HEK293T (cell line): ENCODE results near the gene KLHDC7B.

Source experiments
- CTCF ChIA-PET: fragments of 350-600 bp; formaldehyde crosslinking; extraction: SDS; loops from one replicate; lab custom pipeline; 2021; ENCODE audit warnings: antibody characterized with exemption, inconsistent platforms; lab: Yijun Ruan, JAX
- POLR2A ChIA-PET: fragments of 350-600 bp; formaldehyde crosslinking; extraction: SDS; loops from one replicate; lab custom pipeline; 2020; ENCODE audit warnings: antibody characterized with exemption, inconsistent platforms; lab: Yijun Ruan, JAX
- DNase-seq: peaks from one replicate; pipeline ENCODE4 v3.0.0; 2012; ENCODE audit warnings: mixed read lengths; ENCODE audit errors: extremely low spot score
- ARNT ChIP-seq: fragments of 450-650 bp; IDR thresholded peaks from 2 replicates; pipeline ENCODE4 v1.6.1; 2017; ENCODE audit warnings: mild to moderate bottlenecking
- BHLHE40 ChIP-seq: fragments of 450-650 bp; IDR thresholded peaks from 2 replicates; pipeline ENCODE4 v1.6.1; 2016; ENCODE audit warnings: mild to moderate bottlenecking, moderate library complexity, borderline replicate concordance
- CTBP1 ChIP-seq: fragments of 450-650 bp; IDR thresholded peaks from 2 replicates; pipeline ENCODE4 v1.6.1; 2016; ENCODE audit warnings: borderline replicate concordance
- ELF4 ChIP-seq: fragments of 450-650 bp; IDR thresholded peaks from 2 replicates; pipeline ENCODE4 v1.6.1; 2017; ENCODE audit warnings: antibody characterized with exemption
- FOXA1 ChIP-seq: fragments of 450-650 bp; IDR thresholded peaks from 2 replicates; pipeline ENCODE4 v1.6.1; 2016; ENCODE audit warnings: mild to moderate bottlenecking
- FOXK2 ChIP-seq: fragments of 450-650 bp; IDR thresholded peaks from 2 replicates; pipeline ENCODE4 v1.6.1; 2016; ENCODE audit warnings: mild to moderate bottlenecking
- FOXM1 ChIP-seq: fragments of 450-650 bp; IDR thresholded peaks from 2 replicates; pipeline ENCODE4 v1.6.1; 2017; ENCODE audit warnings: mild to moderate bottlenecking, borderline replicate concordance
- HDGF ChIP-seq: fragments of 450-650 bp; IDR thresholded peaks from 2 replicates; pipeline ENCODE4 v1.6.1; 2017; ENCODE audit warnings: antibody characterized with exemption, borderline replicate concordance
- L3MBTL2 ChIP-seq: fragments of 450-650 bp; conservative IDR thresholded peaks from 2 replicates; pipeline ENCODE4 v1.6.1; 2016; ENCODE audit warnings: mild to moderate bottlenecking
- LEF1 ChIP-seq: fragments of 450-650 bp; IDR thresholded peaks from 2 replicates; pipeline ENCODE4 v1.6.1; 2017; ENCODE audit warnings: mild to moderate bottlenecking, borderline replicate concordance
- NFRKB ChIP-seq: fragments of 450-650 bp; IDR thresholded peaks from 2 replicates; pipeline ENCODE4 v1.6.1; 2016; ENCODE audit warnings: mild to moderate bottlenecking, moderate library complexity
- PKNOX1 ChIP-seq: fragments of 450-650 bp; IDR thresholded peaks from 2 replicates; pipeline ENCODE4 v1.6.1; 2016
- SP1 ChIP-seq: fragments of 450-650 bp; IDR thresholded peaks from 2 replicates; pipeline ENCODE4 v1.6.1; 2017
- SUZ12 ChIP-seq: fragments of 450-650 bp; IDR thresholded peaks from 2 replicates; pipeline ENCODE4 v1.6.1; 2016; ENCODE audit warnings: mild to moderate bottlenecking
- TARDBP ChIP-seq: fragments of 450-650 bp; IDR thresholded peaks from 2 replicates; pipeline ENCODE4 v1.6.1; 2016
- ZNF384 ChIP-seq: fragments of 450-650 bp; IDR thresholded peaks from 2 replicates; pipeline ENCODE4 v1.6.1; 2016

Gene KLHDC7B

GRCh38 chr22:50567721-50568252 lies 22.1 kb downstream of the KLHDC7B start:
- TF ChIP-seq BHLHE40 (no peak), ZNF384 (no peak), NFRKB (no peak), ARNT (no peak), ELF4 (no peak), PKNOX1 (no peak), FOXA1 (no peak), TARDBP (no peak), FOXM1 (no peak)
- ChIA-PET CTCF (no interaction called here), POLR2A (interaction anchor here (1.4 kb wide), 1 partner anchor 15 kb away, joined by 4 read pairs; the partner anchor contains the start of gene CHKB)
- DNase-seq: no peak

GRCh38 chr22:50568626-50569025 lies 22.9 kb downstream of the KLHDC7B start:
- DNase-seq: no peak
- ChIA-PET CTCF (no interaction called here), POLR2A (interaction anchor here (1.0 to 1.4 kb wide), 3 partner anchors 10 to 43 kb away, joined by 3 to 5 read pairs (median 4); partner anchors contain the start of genes CHKB and SCO2)
- no peak for TF ChIP-seq FOXM1
- TF ChIP-seq ARNT: no peak
- no peak for TF ChIP-seq LEF1
- TF ChIP-seq SUZ12: no peak
- TF ChIP-seq TARDBP: no peak
- no peak for TF ChIP-seq FOXK2
- no peak for TF ChIP-seq CTBP1
- no peak for TF ChIP-seq FOXA1
- TF ChIP-seq SP1: no peak
- TF ChIP-seq PKNOX1: no peak
- no peak for TF ChIP-seq BHLHE40
- no peak for TF ChIP-seq ELF4
- TF ChIP-seq HDGF: no peak
- no peak for TF ChIP-seq L3MBTL2
- TF ChIP-seq ZNF384: no peak

DNA sequence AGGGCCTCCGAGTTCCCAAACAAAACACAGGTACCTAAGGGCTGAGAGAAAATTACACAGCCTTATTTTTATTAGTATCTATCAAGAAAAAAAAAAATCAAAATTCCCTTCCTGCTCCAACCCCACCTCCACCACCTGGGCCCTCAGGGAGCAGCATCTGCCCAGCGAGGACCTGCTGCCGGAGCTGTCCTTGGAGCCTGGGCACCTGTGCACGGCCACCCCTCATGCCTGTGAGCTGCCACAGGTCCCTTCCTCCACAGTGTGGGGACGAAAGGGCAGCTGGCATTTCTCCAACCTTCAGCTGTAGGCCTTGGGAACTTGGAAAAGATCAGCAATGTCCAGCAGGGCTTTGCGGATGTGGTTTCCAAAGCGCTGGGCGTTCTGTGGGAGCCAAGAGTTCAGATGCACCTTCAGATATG lies 23.4 kb downstream of the KLHDC7B start:
- ChIA-PET CTCF (no interaction called here), POLR2A (interaction anchor here (1.0 to 1.4 kb wide), 4 partner anchors 10 to 43 kb away, joined by 3 to 5 read pairs (median 4); partner anchors contain the start of genes CHKB and SCO2)
- TF ChIP-seq HDGF: no peak
- no peak for TF ChIP-seq ZNF384
- TF ChIP-seq BHLHE40: no peak
- TF ChIP-seq FOXK2: no peak
- TF ChIP-seq PKNOX1: no peak
- no peak for TF ChIP-seq NFRKB
- no peak for TF ChIP-seq SUZ12
- TF ChIP-seq CTBP1: no peak
- no peak for TF ChIP-seq L3MBTL2
- TF ChIP-seq FOXM1: no peak
- no peak for TF ChIP-seq ARNT
- TF ChIP-seq TARDBP: no peak
- no peak for TF ChIP-seq LEF1
- DNase-seq: no peak

- CTCF ChIA-PET: no interaction called here
- no peak for DNase-seq
- POLR2A ChIA-PET: interaction anchor here (1.2 to 1.5 kb wide), 2 partner anchors 12 to 44 kb away, joined by 5 read pairs; partner anchors contain the start of genes CHKB and SCO2
- TF ChIP-seq FOXM1 (no peak), CTBP1 (no peak), ARNT (no peak), LEF1 (no peak), SUZ12 (no peak), BHLHE40 (no peak), FOXA1 (no peak), NFRKB (no peak), FOXK2 (no peak), TARDBP (no peak)
These were observed 24.3 kb downstream of the KLHDC7B start for GRCh38 chr22:50569896-50570535.

DNA sequence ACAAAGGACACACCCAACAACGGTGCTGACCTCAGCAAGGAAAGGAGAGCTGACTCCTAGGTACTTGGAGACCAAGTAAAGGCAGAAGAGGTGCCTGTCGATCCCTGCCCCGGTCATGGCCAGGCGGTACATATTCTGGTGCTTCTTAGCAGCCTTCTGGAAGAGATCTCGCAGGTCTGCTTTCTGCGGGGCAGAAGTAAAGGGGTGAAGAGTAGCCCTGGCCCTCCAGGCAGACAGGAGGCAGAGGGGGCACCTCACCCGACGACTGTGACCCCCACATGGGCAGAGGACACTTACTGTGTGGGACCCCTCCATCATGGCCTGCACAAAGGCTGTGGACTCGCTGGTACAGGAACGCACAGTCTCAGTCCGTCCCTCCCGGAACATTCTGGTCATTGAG lies 25.2 kb downstream of the KLHDC7B start:
- no peak for DNase-seq
- POLR2A ChIA-PET: interaction anchor here (1.5 to 2.7 kb wide), 2 partner anchors 8 to 45 kb away, joined by 5 to 15 read pairs; partner anchors contain the start of genes SCO2 and SYCE3
- CTCF ChIA-PET: no interaction called here

More for the DNA sequence above, 25.2 kb downstream of the KLHDC7B start:
- TF ChIP-seq HDGF: no peak
- TF ChIP-seq BHLHE40: no peak
- no peak for TF ChIP-seq SP1
- no peak for TF ChIP-seq LEF1
- TF ChIP-seq CTBP1: no peak
- no peak for TF ChIP-seq TARDBP
- no peak for TF ChIP-seq FOXA1
- no peak for TF ChIP-seq L3MBTL2
- TF ChIP-seq ARNT: no peak
- TF ChIP-seq FOXM1: no peak
- TF ChIP-seq PKNOX1: no peak
